HepG2 (cell line): ENCODE measurements around the gene PCYT2. TPM values are rescaled to one million over a fixed set of nuclear protein-coding genes. Genes with fewer than 3 reads are reported as not detected.
A peak's percentile ranks its signal among the peaks of the same experiment; 100 is the strongest.

Experiments used
- ATAC-seq: fragments of 200-7000 bp; cut with Tn5 transposase; 3 replicates; pipeline ENCODE4 v1.9.1; 2020; ENCODE audit warnings: mild to moderate bottlenecking, moderate library complexity
- BruUV-seq: library from RNA; stranded (reverse); fragments of 400-500 nt; replicated peaks from 2 replicates; lab custom pipeline; 2021; lab: Mats Ljungman, UMichigan
- CTCF ChIA-PET: fragments of 300-600 bp; formaldehyde crosslinking; extraction: SDS; loops from one replicate; lab custom pipeline; 2021; ENCODE audit warnings: low total read pairs, inconsistent platforms, low intra/inter-chr PET ratio; lab: Yijun Ruan, JAX
- POLR2A ChIA-PET: fragments of 350-600 bp; sonication (Branson Sonifier 250); formaldehyde crosslinking; loops from one replicate; lab custom pipeline; 2020; ENCODE audit warnings: antibody characterized with exemption, inconsistent platforms; lab: Yijun Ruan, JAX
- DNase-seq: peaks from one replicate; pipeline ENCODE4 v3.0.0-alpha.2; 2015; ENCODE audit warnings: low spot score
- FAIRE-seq: peaks from 3 replicates; lab custom pipeline; 2011; peaks lifted over from hg19 to GRCh38; lab: Jason Lieb, UNC
- H2AFZ ChIP-seq: one replicate; pipeline ENCODE4 v1.6.1; 2011; ENCODE audit warnings: low read length, inconsistent platforms
- H3K27ac ChIP-seq: fragments of 300-600 bp; 3 replicates; pipeline ENCODE4 v1.8.0; 2011; ENCODE audit warnings: mixed run types, mild to moderate bottlenecking, mixed read lengths, low read length, inconsistent platforms; ENCODE audit not compliant: insufficient read depth; ENCODE audit errors: extremely low read length
- H3K27me3 ChIP-seq, 2 experiments: fragments of 200-600 bp in 1 of 2; 2 replicates in 1 of 2; 3 replicates in 1 of 2; pipeline versions ENCODE4 v1.6.0 to v1.8.0; 2011; ENCODE audit warnings: low read length in 2 of 2, mild to moderate bottlenecking in 2 of 2, moderate library complexity in 2 of 2, inconsistent platforms in 1 of 2; ENCODE audit not compliant: insufficient read depth in 2 of 2, control insufficient read depth in 1 of 2
- H3K36me3 ChIP-seq, 2 experiments: fragments of 200-600 bp in 1 of 2; replicated peaks in 1 of 2; 2 replicates in 1 of 2; 3 replicates in 1 of 2; pipeline versions ENCODE4 v1.5.1 to v1.8.0; 2011; ENCODE audit warnings: low read length in 2 of 2, inconsistent platforms in 1 of 2; ENCODE audit not compliant: insufficient read depth in 2 of 2, control insufficient read depth in 1 of 2
- H3K4me1 ChIP-seq: 2 replicates; pipeline ENCODE4 v1.5.1; 2012; ENCODE audit warnings: low read length, inconsistent platforms; ENCODE audit not compliant: insufficient read depth
- H3K4me2 ChIP-seq: 2 replicates; pipeline ENCODE4 v1.6.0; 2011; ENCODE audit warnings: low read depth, low read length, inconsistent platforms
- H3K4me3 ChIP-seq, 3 experiments: fragments of 200-600 bp in 1 of 3; sonication (generic), shearing (Covaris generic) in 1 of 3; replicated peaks in 1 of 3; 2 replicates each; pipeline ENCODE4 v1.5.1; 2011 to 2016; ENCODE audit warnings: low read length in 3 of 3, inconsistent platforms in 2 of 3, low read depth in 2 of 3, mild to moderate bottlenecking in 2 of 3, control low read depth in 1 of 3, mixed read lengths in 1 of 3; ENCODE audit not compliant: insufficient read depth in 1 of 3
- H3K79me2 ChIP-seq: one replicate; pipeline ENCODE4 v1.6.1; 2011; ENCODE audit warnings: low read length, inconsistent platforms; ENCODE audit not compliant: insufficient read depth
- H3K9ac ChIP-seq: 2 replicates; pipeline ENCODE4 v1.6.0; 2011; ENCODE audit warnings: mild to moderate bottlenecking, low read depth, low read length, inconsistent platforms; ENCODE audit not compliant: insufficient read depth
- H3K9me3 ChIP-seq: 2 replicates; pipeline ENCODE4 v1.5.1; 2012; ENCODE audit warnings: mild to moderate bottlenecking, low read length
- H4K20me1 ChIP-seq: 2 replicates; pipeline ENCODE4 v1.6.0; 2011; ENCODE audit warnings: inconsistent platforms, mild to moderate bottlenecking, low read length, moderate library complexity; ENCODE audit not compliant: insufficient read depth
- ARID4A ChIP-seq: sonication (generic); formaldehyde crosslinking; IDR thresholded peaks from 2 replicates; pipeline ENCODE4 v1.5.0; 2020; ENCODE audit warnings: mild to moderate bottlenecking, missing genetic modification reagents, borderline replicate concordance
- ELF4 ChIP-seq: sonication (generic); formaldehyde crosslinking; IDR thresholded peaks from 2 replicates; pipeline ENCODE4 v1.5.0; 2020; ENCODE audit warnings: missing genetic modification reagents, mild to moderate bottlenecking, moderate library complexity, borderline replicate concordance
- ETV5 ChIP-seq: IDR thresholded peaks from 2 replicates; pipeline ENCODE4 v1.6.1; 2018; ENCODE audit warnings: missing biosample characterization, missing genetic modification reagents, inconsistent platforms, borderline replicate concordance
- FOXO1 ChIP-seq: sonication (generic); formaldehyde crosslinking; IDR thresholded peaks from 2 replicates; pipeline ENCODE4 v1.4.0; 2020; ENCODE audit warnings: missing genetic modification reagents
- HES4 ChIP-seq: sonication (generic); formaldehyde crosslinking; IDR thresholded peaks from 2 replicates; pipeline ENCODE4 v1.9.0; 2021; ENCODE audit warnings: mild to moderate bottlenecking, missing genetic modification reagents, borderline replicate concordance
- IKZF5 ChIP-seq: IDR thresholded peaks from 2 replicates; pipeline ENCODE4 v1.6.1; 2018; ENCODE audit warnings: missing genetic modification reagents, mild to moderate bottlenecking, missing compliant biosample characterization
- MTA1 ChIP-seq: sonication (generic); formaldehyde crosslinking; IDR thresholded peaks from 2 replicates; pipeline ENCODE4 v1.4.0; 2020; ENCODE audit warnings: missing genetic modification reagents, mild to moderate bottlenecking, borderline replicate concordance
- RCOR2 ChIP-seq: IDR thresholded peaks from 2 replicates; pipeline ENCODE4 v1.6.1; 2016; ENCODE audit warnings: missing biosample characterization, missing genetic modification reagents
- SRSF1 ChIP-seq: fragments of 200-400 bp; formaldehyde crosslinking; optimal IDR thresholded peaks from 2 replicates; pipeline ENCODE3; 2017; ENCODE audit warnings: mild to moderate bottlenecking, low read depth, low read length, moderate library complexity
- SRY ChIP-seq: sonication (generic); formaldehyde crosslinking; IDR thresholded peaks from 2 replicates; pipeline ENCODE4 v1.8.0; 2022; ENCODE audit warnings: mild to moderate bottlenecking, missing genetic modification reagents
- STAT6 ChIP-seq: sonication (generic); formaldehyde crosslinking; IDR thresholded peaks from 2 replicates; pipeline ENCODE4 v1.4.0; 2020; ENCODE audit warnings: missing genetic modification reagents, mild to moderate bottlenecking, borderline replicate concordance
- TCF7 ChIP-seq: sonication (generic); IDR thresholded peaks from 2 replicates; pipeline ENCODE4 v1.6.1; 2016; ENCODE audit warnings: antibody characterized with exemption, low read depth
- U2AF1 ChIP-seq: fragments of 200-400 bp; formaldehyde crosslinking; optimal IDR thresholded peaks from 2 replicates; pipeline ENCODE3; 2017; ENCODE audit warnings: mild to moderate bottlenecking, low read depth, low read length
- ZNF570 ChIP-seq: sonication (generic); formaldehyde crosslinking; IDR thresholded peaks from 2 replicates; pipeline ENCODE4 v1.4.0; 2020; ENCODE audit warnings: mild to moderate bottlenecking, missing genetic modification reagents, borderline replicate concordance
- ZNF713 ChIP-seq: sonication (generic); formaldehyde crosslinking; IDR thresholded peaks from 2 replicates; pipeline ENCODE4 v1.4.0; 2020; ENCODE audit warnings: mild to moderate bottlenecking, missing genetic modification reagents
- ZNF776 ChIP-seq: sonication (generic); formaldehyde crosslinking; IDR thresholded peaks from 2 replicates; pipeline ENCODE4 v1.4.0; 2020; ENCODE audit warnings: mild to moderate bottlenecking, missing genetic modification reagents
- WGBS: methylation state at CpG from one replicate; pipeline ENCODE4 v1.1.6; 2017; ENCODE audit warnings: low lambda C conversion rate; 5-methylcytosine and 5-hydroxymethylcytosine counted together
- in situ Hi-C: cut with HindIII; loops from 2 replicates; pipeline ENCODE4 v1.10.0; 2017; ENCODE audit warnings: low pct_unique_long_range_greater_than_20kb; ENCODE audit not compliant: extremely low pct_ligation_motif_present
- intact Hi-C: fragments of 100-400 bp; cut with micrococcal nuclease; formaldehyde crosslinking; loops from one replicate; pipeline ENCODE4 v1.10.0; 2022; ENCODE audit not compliant: unreplicated experiment
- polyA plus RNA-seq, 8 experiments: library from polyadenylated mRNA; depleted of rRNA in 3 of 8; stranded (reverse) in 7 of 8; unstranded in 1 of 8; fragments of >200 nt; fragmentation: Illumina TruSeq in 4 of 8; extraction: Trizol in 4 of 8; gene quantifications; 2 replicates each; pipeline versions ENCODE4 v1.2.1 to v1.2.3, GENCODE V29; 2011 to 2016; ENCODE audit warnings: low read depth in 4 of 8, missing spikeins in 1 of 8, mixed read lengths in 1 of 8; ENCODE audit not compliant: insufficient read depth in 1 of 8
- total RNA-seq, 5 experiments: library from RNA; depleted of rRNA; stranded (reverse); fragments of >200 nt; fragmentation: Illumina TruSeq; extraction: Trizol; gene quantifications; 2 replicates each; pipeline ENCODE4 v1.2.3, GENCODE V29; 2016; ENCODE audit warnings: low read depth in 1 of 5

PCYT2 gene
- total and polyA plus RNA-seq, 2 of the 13 experiments (the other 11 are each of a cell fraction or from before 2014, with no cell fraction given), result 147 to 297 TPM

- TF ChIP-seq RCOR2 (CRISPR knock-in tag), result no peak
- TF ChIP-seq IKZF5 (CRISPR knock-in tag), result no peak
- TF ChIP-seq TCF7, result no peak
- no peak for TF ChIP-seq MTA1 (CRISPR knock-in tag)
- no peak for TF ChIP-seq ETV5 (CRISPR knock-in tag)
- TF ChIP-seq ZNF713 (CRISPR knock-in tag), result no peak
- TF ChIP-seq FOXO1 (CRISPR knock-in tag), result no peak
- TF ChIP-seq ZNF776 (CRISPR knock-in tag), result no peak
- no peak for TF ChIP-seq SRY (CRISPR knock-in tag)
- TF ChIP-seq HES4 (CRISPR knock-in tag), result no peak
- no peak for TF ChIP-seq SRSF1
- TF ChIP-seq ARID4A (CRISPR knock-in tag), result no peak
- no peak for TF ChIP-seq STAT6 (CRISPR knock-in tag)
- TF ChIP-seq ELF4 (CRISPR knock-in tag), result no peak
- TF ChIP-seq U2AF1, result no peak
- no peak for TF ChIP-seq ZNF570 (CRISPR knock-in tag)
- BruUV-seq, result no TSS peak
- H3K27me3 ChIP-seq, result peaks cover 0 to 6% of the 10 kb centered on the region in 2 experiments; a peak in 2 of 5 replicates
- H3K79me2 ChIP-seq, result peaks cover 50% of the 10 kb centered on the region
- peaks cover 36% of the 10 kb centered on the region for H3K4me1 ChIP-seq
- H3K4me2 ChIP-seq, result peak overlapping the region; percentile 69; the same call in 1 of the 2 replicates
- intact Hi-C loops, result no loop called here
- H3K36me3 ChIP-seq, result peaks cover 32 to 42% of the 10 kb centered on the region in 2 experiments
- in situ Hi-C loops, result no loop called here
- DNase-seq (no peak), ATAC-seq (no peak), FAIRE-seq (no peak)
- no peaks in the 10 kb centered on the region for H3K9me3 ChIP-seq
- peak overlapping the region; percentile 94 to 98 (median 94) for H3K4me3 ChIP-seq
- H3K27ac ChIP-seq, result peak overlapping the region; percentile 80
- H3K9ac ChIP-seq, result peak overlapping the region; percentile 99
- no peak overlapping the region for H2AFZ ChIP-seq
- no peaks in the 10 kb centered on the region for H4K20me1 ChIP-seq
- CTCF ChIA-PET, result interaction anchor here (1.0 kb wide), 1 partner anchor 131 kb away, joined by 3 read pairs; no protein-coding TSS in a partner anchor
- no CpG with 5 or more reads among the region's 40 CpGs for WGBS
- POLR2A ChIA-PET, result interaction anchor here (1.0 to 2.7 kb wide), 12 partner anchors 11 to 207 kb away, joined by 3 to 23 read pairs (median 6); partner anchors contain the start of genes ARHGDIA, DCXR and NPB
Measured at GRCh38 chr17:81891303-81891552, 20.0 kb downstream of the PCYT2 start.
